Uterus (tissue), 2 donors: ENCODE results near the gene PROB1.

Source experiments
- POLR2A ChIP-seq, 2 donors: fragments of 450-650 bp; IDR thresholded peaks; one replicate each; pipeline ENCODE4 v1.6.1; 2016; ENCODE audit warnings: antibody characterized with exemption in 2 of 2, mild to moderate bottlenecking in 1 of 2, moderate library complexity in 1 of 2
- TF ChIP-seq, protein P1 (sequence below), 4 experiments: fragments of 200-600 bp in 2 of 4; fragments of 450-650 bp in 2 of 4; sonication (generic) in 2 of 4; IDR thresholded peaks; one replicate each; pipeline ENCODE4 v1.5.1; 2016 to 2019; ENCODE audit warnings: antibody characterized with exemption in 4 of 4, mild to moderate bottlenecking in 2 of 4, moderate library complexity in 1 of 4

DNA sequence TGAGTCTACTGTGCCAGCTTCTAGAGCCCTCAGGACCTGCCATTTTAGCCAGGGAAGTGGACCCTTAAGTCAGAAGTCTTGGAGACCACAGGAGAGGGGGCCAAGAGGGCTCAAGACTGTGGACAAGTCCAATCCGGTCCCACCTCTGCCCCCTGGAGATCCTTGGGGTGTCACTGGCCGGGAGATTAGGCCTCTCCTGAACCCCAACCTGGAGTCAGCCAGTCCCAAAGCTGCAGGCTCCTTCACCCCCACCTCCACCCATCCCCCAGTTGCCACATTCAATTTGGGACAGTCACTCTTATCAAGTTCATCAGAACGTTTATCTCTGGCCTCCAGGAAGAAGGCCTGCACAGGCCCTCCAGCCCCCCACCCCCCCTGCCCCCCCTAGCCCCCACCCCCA is 12.1 kb downstream of the PROB1 start:
- TF ChIP-seq, protein P1, sequence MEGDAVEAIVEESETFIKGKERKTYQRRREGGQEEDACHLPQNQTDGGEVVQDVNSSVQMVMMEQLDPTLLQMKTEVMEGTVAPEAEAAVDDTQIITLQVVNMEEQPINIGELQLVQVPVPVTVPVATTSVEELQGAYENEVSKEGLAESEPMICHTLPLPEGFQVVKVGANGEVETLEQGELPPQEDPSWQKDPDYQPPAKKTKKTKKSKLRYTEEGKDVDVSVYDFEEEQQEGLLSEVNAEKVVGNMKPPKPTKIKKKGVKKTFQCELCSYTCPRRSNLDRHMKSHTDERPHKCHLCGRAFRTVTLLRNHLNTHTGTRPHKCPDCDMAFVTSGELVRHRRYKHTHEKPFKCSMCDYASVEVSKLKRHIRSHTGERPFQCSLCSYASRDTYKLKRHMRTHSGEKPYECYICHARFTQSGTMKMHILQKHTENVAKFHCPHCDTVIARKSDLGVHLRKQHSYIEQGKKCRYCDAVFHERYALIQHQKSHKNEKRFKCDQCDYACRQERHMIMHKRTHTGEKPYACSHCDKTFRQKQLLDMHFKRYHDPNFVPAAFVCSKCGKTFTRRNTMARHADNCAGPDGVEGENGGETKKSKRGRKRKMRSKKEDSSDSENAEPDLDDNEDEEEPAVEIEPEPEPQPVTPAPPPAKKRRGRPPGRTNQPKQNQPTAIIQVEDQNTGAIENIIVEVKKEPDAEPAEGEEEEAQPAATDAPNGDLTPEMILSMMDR (IDR thresholded peaks at IDR 0.05) = no peak
- no peak for TF ChIP-seq POLR2A (IDR thresholded peaks at IDR 0.05)
